IMR-90 (cell line): ENCODE measurements around the gene RNGTT. TPM values are rescaled to one million over a fixed set of nuclear protein-coding genes. Genes with fewer than 3 reads are reported as not detected.

Experiments
- ATAC-seq: fragments of 200-7000 bp; cut with Tn5 transposase; 2 replicates; pipeline ENCODE4 v1.9.1; 2020; ENCODE audit warnings: low read depth, mild to moderate bottlenecking, moderate library complexity
- BruUV-seq: library from RNA; stranded (reverse); fragments of 400-500 nt; replicated peaks from 2 replicates; lab custom pipeline; 2021; lab: Mats Ljungman, UMichigan
- CTCF ChIA-PET: fragments of 300-600 bp; formaldehyde crosslinking; extraction: SDS; loops from one replicate; lab custom pipeline; 2021; ENCODE audit warnings: antibody characterized with exemption; lab: Yijun Ruan, JAX
- POLR2A ChIA-PET: fragments of 300-600 bp; sonication (Branson Sonifier 250); formaldehyde crosslinking; loops from one replicate; lab custom pipeline; 2022; ENCODE audit warnings: antibody characterized with exemption; ENCODE audit not compliant: unreplicated experiment; lab: Charles Lee
- DNase-seq: peaks from one replicate; pipeline ENCODE4 v3.0.0; 2013
- H2AFZ ChIP-seq: replicated peaks from 2 replicates; pipeline ENCODE3; 2013; ENCODE audit warnings: low read length, mild to moderate bottlenecking; ENCODE audit not compliant: poor library complexity
- H2AK5ac ChIP-seq: 2 replicates; pipeline ENCODE4 v1.6.1; 2013; ENCODE audit warnings: low read depth, low read length, inconsistent platforms
- H2AK9ac ChIP-seq: replicated peaks from 2 replicates; pipeline ENCODE3; 2013; ENCODE audit warnings: mild to moderate bottlenecking, low read depth, low read length, moderate library complexity; ENCODE audit not compliant: poor library complexity
- H2BK120ac ChIP-seq: 2 replicates; pipeline ENCODE4 v1.6.1; 2013; ENCODE audit warnings: low read depth, low read length, inconsistent platforms
- H2BK15ac ChIP-seq: 3 replicates; pipeline ENCODE4 v1.6.1; 2013; ENCODE audit warnings: low read depth, low read length, inconsistent platforms
- H2BK20ac ChIP-seq: 2 replicates; pipeline ENCODE4 v1.6.1; 2013; ENCODE audit warnings: low read depth, mild to moderate bottlenecking, inconsistent platforms, low read length, moderate library complexity
- H2BK5ac ChIP-seq: 2 replicates; pipeline ENCODE4 v1.6.1; 2013; ENCODE audit warnings: mild to moderate bottlenecking, low read depth, low read length, inconsistent platforms; ENCODE audit not compliant: poor library complexity, severe bottlenecking
- H3K14ac ChIP-seq: replicated peaks from 2 replicates; pipeline ENCODE4 v1.6.1; 2013; ENCODE audit warnings: low read depth, low read length, inconsistent platforms
- H3K18ac ChIP-seq: 2 replicates; pipeline ENCODE4 v1.6.1; 2013; ENCODE audit warnings: low read depth, low read length, control low read depth
- H3K23ac ChIP-seq: 2 replicates; pipeline ENCODE4 v1.6.1; 2013; ENCODE audit warnings: low read depth, low read length, inconsistent platforms
- H3K27ac ChIP-seq: 2 replicates; pipeline ENCODE4 v1.5.1; 2013; ENCODE audit warnings: mild to moderate bottlenecking, control low read depth, low read length; ENCODE audit not compliant: insufficient read depth
- H3K27me3 ChIP-seq: 2 replicates; pipeline ENCODE4 v1.6.1; 2013; ENCODE audit warnings: low read length; ENCODE audit not compliant: control insufficient read depth, insufficient read depth
- H3K36me3 ChIP-seq: 2 replicates; pipeline ENCODE4 v1.6.1; 2013; ENCODE audit warnings: low read length, mixed read lengths; ENCODE audit not compliant: control insufficient read depth, insufficient read depth
- H3K4ac ChIP-seq: 2 replicates; pipeline ENCODE4 v1.6.1; 2013; ENCODE audit warnings: low read depth, low read length, inconsistent platforms
- H3K4me1 ChIP-seq: 2 replicates; pipeline ENCODE4 v1.6.1; 2013; ENCODE audit warnings: low read length, mixed read lengths; ENCODE audit not compliant: control insufficient read depth, insufficient read depth
- H3K4me2 ChIP-seq: 2 replicates; pipeline ENCODE4 v1.6.1; 2013; ENCODE audit warnings: low read depth, mild to moderate bottlenecking, control low read depth, low read length, moderate library complexity
- H3K4me3 ChIP-seq: 2 replicates; pipeline ENCODE4 v1.5.1; 2013; ENCODE audit warnings: low read depth, mild to moderate bottlenecking, control low read depth, low read length, moderate library complexity; ENCODE audit not compliant: insufficient read depth
- H3K56ac ChIP-seq: 2 replicates; pipeline ENCODE4 v1.6.1; 2013; ENCODE audit warnings: low read length, inconsistent platforms; ENCODE audit not compliant: insufficient read depth; ENCODE audit errors: extremely low read depth
- H3K79me1 ChIP-seq, 2 experiments: 2 replicates each; pipeline ENCODE4 v1.6.1; 2013; ENCODE audit warnings: low read length in 2 of 2, inconsistent platforms in 1 of 2, low read depth in 1 of 2
- H3K9ac ChIP-seq: 2 replicates; pipeline ENCODE4 v1.6.1; 2013; ENCODE audit warnings: low read depth, low read length, control low read depth
- H3K9me1 ChIP-seq: 2 replicates; pipeline ENCODE4 v1.6.1; 2013; ENCODE audit warnings: low read length, inconsistent platforms; ENCODE audit not compliant: insufficient read depth
- H3K9me3 ChIP-seq: 2 replicates; pipeline ENCODE4 v1.6.1; 2013; ENCODE audit warnings: low read length; ENCODE audit not compliant: control insufficient read depth, insufficient read depth
- H4K20me1 ChIP-seq: 2 replicates; pipeline ENCODE4 v1.6.1; 2013; ENCODE audit warnings: low read length, inconsistent platforms; ENCODE audit not compliant: insufficient read depth
- H4K5ac ChIP-seq: 2 replicates; pipeline ENCODE4 v1.6.1; 2013; ENCODE audit warnings: mild to moderate bottlenecking, low read depth, low read length, control low read depth
- H4K8ac ChIP-seq, 2 experiments: 2 replicates each; pipeline ENCODE4 v1.6.1; 2013; ENCODE audit warnings: low read depth in 2 of 2, low read length in 2 of 2, control low read depth in 1 of 2, inconsistent platforms in 1 of 2
- H4K91ac ChIP-seq: 2 replicates; pipeline ENCODE4 v1.6.1; 2013; ENCODE audit warnings: low read depth, low read length, inconsistent platforms; ENCODE audit not compliant: insufficient read depth
- CEBPB ChIP-seq: IDR thresholded peaks from 2 replicates; pipeline ENCODE4 v1.6.1; 2012; ENCODE audit warnings: low read depth, low read length, improper control_type of control experiment
- CHD1 ChIP-seq: IDR thresholded peaks from 2 replicates; pipeline ENCODE4 v1.6.1; 2012; ENCODE audit warnings: low read depth, low read length, improper control_type of control experiment
- CTCF ChIP-seq: conservative IDR thresholded peaks from 2 replicates; pipeline ENCODE4 v1.5.1; 2012; ENCODE audit warnings: mild to moderate bottlenecking, low read depth, low read length, improper control_type of control experiment
- FOS ChIP-seq: fragments of 150-350 bp; IDR thresholded peaks from 2 replicates; pipeline ENCODE4 v1.6.1; 2016; ENCODE audit warnings: low read depth, low read length
- MAZ ChIP-seq: IDR thresholded peaks from 2 replicates; pipeline ENCODE4 v1.6.1; 2012; ENCODE audit warnings: low read depth, mild to moderate bottlenecking, low read length, improper control_type of control experiment, moderate library complexity, borderline replicate concordance
- NFE2L2 ChIP-seq: fragments of 150-350 bp; IDR thresholded peaks from 2 replicates; pipeline ENCODE4 v1.6.1; 2016; ENCODE audit warnings: low read depth, mild to moderate bottlenecking, low read length
- RAD21 ChIP-seq: IDR thresholded peaks from 2 replicates; pipeline ENCODE4 v1.6.1; 2012; ENCODE audit warnings: low read length, improper control_type of control experiment
- RCOR1 ChIP-seq: IDR thresholded peaks from 2 replicates; pipeline ENCODE4 v1.6.1; 2012; ENCODE audit warnings: mild to moderate bottlenecking, low read length, improper control_type of control experiment; ENCODE audit not compliant: insufficient replicate concordance
- RFX5 ChIP-seq: IDR thresholded peaks from 2 replicates; pipeline ENCODE4 v1.8.0; 2012; ENCODE audit warnings: low read depth, mild to moderate bottlenecking, low read length, moderate library complexity
- SMC3 ChIP-seq: fragments of 150-350 bp; IDR thresholded peaks from 2 replicates; pipeline ENCODE4 v1.6.1; 2016; ENCODE audit warnings: low read depth, mild to moderate bottlenecking, antibody characterized with exemption, low read length, moderate library complexity
- USF2 ChIP-seq: fragments of 150-350 bp; IDR thresholded peaks from 2 replicates; pipeline ENCODE4 v1.6.1; 2017; ENCODE audit warnings: mild to moderate bottlenecking, antibody characterized with exemption, low read length, low read depth
- WGBS, 2 experiments: methylation state at CpG; one replicate each; pipeline versions ENCODE4 v1.1.5 to v1.1.7; 2013; ENCODE audit warnings: missing lambda C conversion rate in 2 of 2; ENCODE audit not compliant: insufficient read length in 1 of 2; ENCODE audit errors: extremely low coverage in 2 of 2; 5-methylcytosine and 5-hydroxymethylcytosine counted together
- dilution Hi-C: fragments of 300-500 bp; cut with HindIII; formaldehyde crosslinking; loops from one replicate; pipeline ENCODE4 v1.14.3; 2018; ENCODE audit warnings: low sequenced_read_pairs; ENCODE audit not compliant: unreplicated experiment
- in situ Hi-C: fragments of 300-500 bp; cut with MboI; formaldehyde crosslinking; loops from 3 replicates; pipeline ENCODE4 v1.14.3; 2019; ENCODE audit warnings: low sequenced_read_pairs, inconsistent platforms, mixed read lengths
- intact Hi-C: fragments of 100-400 bp; cut with micrococcal nuclease; formaldehyde crosslinking; loops from 2 replicates; pipeline ENCODE4 v1.10.0; 2022
- polyA plus RNA-seq, 3 experiments: library from polyadenylated mRNA; depleted of rRNA; stranded (reverse); fragments of >200 nt; gene quantifications; 2 replicates each; pipeline ENCODE4 v1.2.3, GENCODE V29; 2012; ENCODE audit warnings: low replicate concordance in 1 of 3
- total RNA-seq: library from RNA; depleted of rRNA; stranded (reverse); fragments of >200 nt; gene quantifications from 2 replicates; pipeline ENCODE4 v1.2.3, GENCODE V29; 2012

The RNGTT gene
- total and polyA plus RNA-seq, 2 of the 4 experiments (the other 2 are of a cell fraction) = 5.4 to 21.7 TPM

DNA sequence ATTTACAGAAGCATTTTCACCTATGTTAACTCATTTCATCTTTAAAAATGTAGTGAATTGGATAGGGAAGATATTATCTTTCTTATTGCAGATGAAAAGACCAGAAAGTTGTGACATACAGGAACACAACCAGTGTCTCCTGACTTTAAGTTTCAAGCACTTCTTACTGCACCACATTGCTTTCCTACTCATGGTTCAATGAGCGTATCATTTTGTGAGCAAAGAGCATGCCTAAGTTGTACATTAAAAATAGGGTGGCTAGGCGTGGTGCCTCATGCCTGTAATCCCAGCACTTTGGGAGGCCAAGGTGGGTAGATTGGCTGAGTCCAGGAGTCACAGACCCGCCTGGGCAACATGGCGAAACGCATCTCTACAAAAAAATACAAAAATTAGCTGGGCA is 21.2 kb upstream of the RNGTT start:
- dilution Hi-C loops (no loop called here), in situ Hi-C loops (loop anchor here (5.0 to 25.0 kb wide), 4 partner anchors 90 to 628 kb away; partner anchors contain the start of gene UBE2J1), intact Hi-C loops (loop anchor here (5.0 kb wide), 3 partner anchors 163 to 628 kb away; partner anchors contain the start of genes PM20D2 and UBE2J1)
- H4K20me1 ChIP-seq = no peaks in the 10 kb centered on the region
- no peak for TF ChIP-seq MAZ
- no peak for TF ChIP-seq SMC3
- TF ChIP-seq USF2 = no peak
- no peak for TF ChIP-seq FOS
- no peak for TF ChIP-seq NFE2L2
- no peak for TF ChIP-seq CTCF
- no peak for TF ChIP-seq RCOR1
- no peak for TF ChIP-seq CEBPB
- no peak for TF ChIP-seq CHD1
- no peak for TF ChIP-seq RFX5
- no peak for TF ChIP-seq RAD21
- H2BK5ac ChIP-seq = no peak overlapping the region
- H3K18ac ChIP-seq = no peak overlapping the region
- H4K8ac ChIP-seq = no peak overlapping the region
- no CpG with 5 or more reads among the region's 5 CpGs for WGBS, 2 experiments
- H3K9me3 ChIP-seq = no peaks in the 10 kb centered on the region
- no peak overlapping the region for H3K23ac ChIP-seq
- no peaks in the 10 kb centered on the region for H3K79me1 ChIP-seq
- no peak overlapping the region for H2AK9ac ChIP-seq
- H3K9me1 ChIP-seq = no peaks in the 10 kb centered on the region
- H3K56ac ChIP-seq = no peak overlapping the region
- no peak overlapping the region for H2AFZ ChIP-seq
- no peak overlapping the region for H4K91ac ChIP-seq
- ChIA-PET CTCF (interaction anchor here (2.4 kb wide), 1 partner anchor 101 kb away, joined by 7 read pairs; no protein-coding TSS in a partner anchor), POLR2A (no interaction called here)
- no peak for DNase-seq
- H3K4me2 ChIP-seq = no peak overlapping the region
- no TSS peak for BruUV-seq
- H3K27me3 ChIP-seq = peaks cover 3% of the 10 kb centered on the region; the same call in 1 of the 2 replicates
- no peak for ATAC-seq
- H3K14ac ChIP-seq = no peak overlapping the region
- H3K36me3 ChIP-seq = no peaks in the 10 kb centered on the region
- H3K4me1 ChIP-seq = no peaks in the 10 kb centered on the region
- no peak overlapping the region for H2BK15ac ChIP-seq
- H2AK5ac ChIP-seq = no peak overlapping the region
- H2BK20ac ChIP-seq = no peak overlapping the region
- no peak overlapping the region for H3K4me3 ChIP-seq
- no peak overlapping the region for H3K9ac ChIP-seq
- no peak overlapping the region for H3K4ac ChIP-seq
- no peak overlapping the region for H4K5ac ChIP-seq
- H3K27ac ChIP-seq = no peak overlapping the region
- H2BK120ac ChIP-seq = no peak overlapping the region
